HepG2 (cell line): ENCODE data around the gene ZNF548. TPM values are rescaled to one million over a fixed set of nuclear protein-coding genes. Genes with fewer than 3 reads are reported as not detected.

ENCODE experiments used
- ATAC-seq: fragments of 200-7000 bp; cut with Tn5 transposase; 3 replicates; pipeline ENCODE4 v1.9.1; 2020; ENCODE audit warnings: mild to moderate bottlenecking, moderate library complexity
- BruUV-seq: library from RNA; stranded (reverse); fragments of 400-500 nt; replicated peaks from 2 replicates; lab custom pipeline; 2021; lab: Mats Ljungman, UMichigan
- CTCF ChIA-PET: fragments of 300-600 bp; formaldehyde crosslinking; extraction: SDS; loops from one replicate; lab custom pipeline; 2021; ENCODE audit warnings: low total read pairs, inconsistent platforms, low intra/inter-chr PET ratio; lab: Yijun Ruan, JAX
- POLR2A ChIA-PET: fragments of 350-600 bp; sonication (Branson Sonifier 250); formaldehyde crosslinking; loops from one replicate; lab custom pipeline; 2020; ENCODE audit warnings: antibody characterized with exemption, inconsistent platforms; lab: Yijun Ruan, JAX
- DNase-seq: peaks from one replicate; pipeline ENCODE4 v3.0.0-alpha.2; 2015; ENCODE audit warnings: low spot score
- FAIRE-seq: peaks from 3 replicates; lab custom pipeline; 2011; peaks lifted over from hg19 to GRCh38; lab: Jason Lieb, UNC
- H2AFZ ChIP-seq: one replicate; pipeline ENCODE4 v1.6.1; 2011; ENCODE audit warnings: low read length, inconsistent platforms
- H3K27ac ChIP-seq: fragments of 300-600 bp; 3 replicates; pipeline ENCODE4 v1.8.0; 2011; ENCODE audit warnings: mixed run types, mild to moderate bottlenecking, mixed read lengths, low read length, inconsistent platforms; ENCODE audit not compliant: insufficient read depth; ENCODE audit errors: extremely low read length
- H3K27me3 ChIP-seq, 2 experiments: fragments of 200-600 bp in 1 of 2; 2 replicates in 1 of 2; 3 replicates in 1 of 2; pipeline versions ENCODE4 v1.6.0 to v1.8.0; 2011; ENCODE audit warnings: low read length in 2 of 2, mild to moderate bottlenecking in 2 of 2, moderate library complexity in 2 of 2, inconsistent platforms in 1 of 2; ENCODE audit not compliant: insufficient read depth in 2 of 2, control insufficient read depth in 1 of 2
- H3K36me3 ChIP-seq, 2 experiments: fragments of 200-600 bp in 1 of 2; replicated peaks in 1 of 2; 2 replicates in 1 of 2; 3 replicates in 1 of 2; pipeline versions ENCODE4 v1.5.1 to v1.8.0; 2011; ENCODE audit warnings: low read length in 2 of 2, inconsistent platforms in 1 of 2; ENCODE audit not compliant: insufficient read depth in 2 of 2, control insufficient read depth in 1 of 2
- H3K4me1 ChIP-seq: 2 replicates; pipeline ENCODE4 v1.5.1; 2012; ENCODE audit warnings: low read length, inconsistent platforms; ENCODE audit not compliant: insufficient read depth
- H3K4me2 ChIP-seq: 2 replicates; pipeline ENCODE4 v1.6.0; 2011; ENCODE audit warnings: low read depth, low read length, inconsistent platforms
- H3K4me3 ChIP-seq, 3 experiments: fragments of 200-600 bp in 1 of 3; sonication (generic), shearing (Covaris generic) in 1 of 3; replicated peaks in 1 of 3; 2 replicates each; pipeline ENCODE4 v1.5.1; 2011 to 2016; ENCODE audit warnings: low read length in 3 of 3, inconsistent platforms in 2 of 3, low read depth in 2 of 3, mild to moderate bottlenecking in 2 of 3, control low read depth in 1 of 3, mixed read lengths in 1 of 3; ENCODE audit not compliant: insufficient read depth in 1 of 3
- H3K79me2 ChIP-seq: one replicate; pipeline ENCODE4 v1.6.1; 2011; ENCODE audit warnings: low read length, inconsistent platforms; ENCODE audit not compliant: insufficient read depth
- H3K9ac ChIP-seq: 2 replicates; pipeline ENCODE4 v1.6.0; 2011; ENCODE audit warnings: mild to moderate bottlenecking, low read depth, low read length, inconsistent platforms; ENCODE audit not compliant: insufficient read depth
- H3K9me3 ChIP-seq: 2 replicates; pipeline ENCODE4 v1.5.1; 2012; ENCODE audit warnings: mild to moderate bottlenecking, low read length
- H4K20me1 ChIP-seq: 2 replicates; pipeline ENCODE4 v1.6.0; 2011; ENCODE audit warnings: inconsistent platforms, mild to moderate bottlenecking, low read length, moderate library complexity; ENCODE audit not compliant: insufficient read depth
- ARNTL ChIP-seq: sonication (generic); formaldehyde crosslinking; IDR thresholded peaks from 2 replicates; pipeline ENCODE4 v1.4.0; 2020; ENCODE audit warnings: mild to moderate bottlenecking, missing genetic modification reagents
- DMAP1 ChIP-seq: IDR thresholded peaks from 2 replicates; pipeline ENCODE4 v1.6.1; 2016
- GATA4 ChIP-seq: sonication (generic); IDR thresholded peaks from 2 replicates; pipeline ENCODE4 v1.6.1; 2016; ENCODE audit warnings: antibody characterized with exemption, low read depth, borderline replicate concordance
- GMEB1 ChIP-seq: sonication (generic); formaldehyde crosslinking; IDR thresholded peaks from 2 replicates; pipeline ENCODE4 v1.5.1; 2020; ENCODE audit warnings: missing genetic modification reagents, mild to moderate bottlenecking, borderline replicate concordance
- NCOR1 ChIP-seq: fragments of 200-600 bp; sonication (generic); IDR thresholded peaks from 2 replicates; pipeline ENCODE4 v1.7.0; 2017; ENCODE audit warnings: antibody characterized with exemption, low read length, borderline replicate concordance
- ZNF253 ChIP-seq: sonication (generic); formaldehyde crosslinking; IDR thresholded peaks from 2 replicates; pipeline ENCODE4 v1.8.0; 2022; ENCODE audit warnings: mild to moderate bottlenecking, missing genetic modification reagents, borderline replicate concordance
- ZNF264 ChIP-seq: sonication (generic); formaldehyde crosslinking; IDR thresholded peaks from 2 replicates; pipeline ENCODE4 v1.4.0; 2020; ENCODE audit warnings: missing genetic modification reagents
- ZNF3 ChIP-seq: IDR thresholded peaks from 2 replicates; pipeline ENCODE4 v1.7.0; 2017; ENCODE audit warnings: inconsistent platforms
- ZNF546 ChIP-seq: sonication (generic); formaldehyde crosslinking; conservative IDR thresholded peaks from 2 replicates; pipeline ENCODE4 v1.8.1; 2023; ENCODE audit warnings: mild to moderate bottlenecking, missing genetic modification reagents
- ZNF567 ChIP-seq: sonication (generic); formaldehyde crosslinking; IDR thresholded peaks from 2 replicates; pipeline ENCODE4 v1.8.1; 2023; ENCODE audit warnings: mild to moderate bottlenecking, missing genetic modification reagents, borderline replicate concordance
- ZNF644 ChIP-seq: IDR thresholded peaks from 2 replicates; pipeline ENCODE4 v1.6.1; 2016; ENCODE audit warnings: low read depth
- ZNF710 ChIP-seq: sonication (generic); formaldehyde crosslinking; IDR thresholded peaks from 2 replicates; pipeline ENCODE4 v1.5.0; 2020; ENCODE audit warnings: mild to moderate bottlenecking, missing genetic modification reagents, borderline replicate concordance
- ZNF746 ChIP-seq: sonication (generic); formaldehyde crosslinking; IDR thresholded peaks from 2 replicates; pipeline ENCODE4 v1.8.0; 2022; ENCODE audit warnings: mild to moderate bottlenecking, missing genetic modification reagents
- WGBS: methylation state at CpG from one replicate; pipeline ENCODE4 v1.1.6; 2017; ENCODE audit warnings: low lambda C conversion rate; 5-methylcytosine and 5-hydroxymethylcytosine counted together
- in situ Hi-C: cut with HindIII; loops from 2 replicates; pipeline ENCODE4 v1.10.0; 2017; ENCODE audit warnings: low pct_unique_long_range_greater_than_20kb; ENCODE audit not compliant: extremely low pct_ligation_motif_present
- intact Hi-C: fragments of 100-400 bp; cut with micrococcal nuclease; formaldehyde crosslinking; loops from one replicate; pipeline ENCODE4 v1.10.0; 2022; ENCODE audit not compliant: unreplicated experiment
- polyA plus RNA-seq, 8 experiments: library from polyadenylated mRNA; depleted of rRNA in 3 of 8; stranded (reverse) in 7 of 8; unstranded in 1 of 8; fragments of >200 nt; fragmentation: Illumina TruSeq in 4 of 8; extraction: Trizol in 4 of 8; gene quantifications; 2 replicates each; pipeline versions ENCODE4 v1.2.1 to v1.2.3, GENCODE V29; 2011 to 2016; ENCODE audit warnings: low read depth in 4 of 8, missing spikeins in 1 of 8, mixed read lengths in 1 of 8; ENCODE audit not compliant: insufficient read depth in 1 of 8
- total RNA-seq, 5 experiments: library from RNA; depleted of rRNA; stranded (reverse); fragments of >200 nt; fragmentation: Illumina TruSeq; extraction: Trizol; gene quantifications; 2 replicates each; pipeline ENCODE4 v1.2.3, GENCODE V29; 2016; ENCODE audit warnings: low read depth in 1 of 5
- TF ChIP-seq, protein P1 (sequence below): sonication (generic); formaldehyde crosslinking; IDR thresholded peaks from 2 replicates; pipeline ENCODE4 v1.4.0; 2020; ENCODE audit warnings: missing genetic modification reagents

The ZNF548 gene
- total and polyA plus RNA-seq, 2 of the 13 experiments (the other 11 are each of a cell fraction or from before 2014, with no cell fraction given), result 19.6 to 24.9 TPM

DNA sequence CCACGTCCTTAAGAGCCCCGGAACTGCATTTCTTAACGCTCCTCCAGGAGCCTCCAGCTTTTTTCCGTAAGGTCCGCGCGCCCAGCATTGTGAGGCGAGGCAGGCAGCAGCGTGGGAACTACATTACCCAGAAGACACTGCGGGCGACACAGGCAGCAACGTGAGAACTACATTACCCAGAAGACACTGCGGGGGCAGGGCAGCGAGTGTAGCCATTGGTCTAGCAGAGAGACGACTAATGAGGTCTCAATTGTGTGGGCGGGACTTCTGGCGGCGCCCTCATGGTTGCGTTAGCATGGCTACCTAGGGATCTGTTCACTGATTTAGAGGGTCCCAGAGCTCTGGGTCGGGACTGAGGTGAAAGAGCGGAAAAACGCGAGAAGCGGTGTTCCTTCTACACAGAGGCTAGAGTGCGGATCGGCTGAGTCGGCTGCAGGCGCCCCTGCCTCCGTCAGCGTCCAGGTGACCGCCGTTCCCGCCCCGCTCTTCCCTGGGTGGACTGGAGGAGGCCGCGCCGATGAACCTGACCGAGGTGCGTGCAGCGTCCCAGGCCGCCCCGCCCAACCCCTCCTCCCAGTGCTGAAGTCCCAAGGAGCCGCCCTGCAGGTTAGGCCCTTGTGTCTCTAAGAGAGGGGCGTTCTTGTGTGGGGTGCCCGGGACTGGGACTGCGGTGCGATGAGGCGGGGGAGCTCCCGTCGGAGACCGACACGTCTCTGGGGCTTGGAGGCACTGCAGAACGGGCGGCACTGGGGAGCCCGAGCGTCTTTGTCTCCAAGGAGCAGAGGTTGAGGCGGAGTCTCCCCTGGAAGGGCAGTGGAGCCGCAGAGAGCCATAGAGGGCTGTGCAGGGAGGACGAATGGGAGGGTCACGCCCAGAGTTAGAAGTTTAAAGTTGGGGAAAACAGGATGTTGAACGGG lies 45.7 kb downstream of the ZNF548 start, which contains the start of gene ZNF749:
ZNF749 (plus strand) TSS at position 264 of the 917 bp plus-strand sequence; CDS start at position 518, 254 bp downstream.
- Histone ChIP-seq H3K36me3 (peaks cover 4 to 10% of the 10 kb centered on the region in 2 experiments), H3K4me1 (peaks cover 22% of the 10 kb centered on the region), H3K79me2 (peaks cover 49% of the 10 kb centered on the region), H2AFZ (peak within 1 kb of the TSS; percentile 89), H3K9ac (peak within 1 kb of the TSS; percentile 80), H3K4me2 (peak within 1 kb of the TSS; percentile 87), H4K20me1 (peaks cover 4% of the 10 kb centered on the region; the same call in 1 of the 2 replicates), H3K27me3 (no peaks in the 10 kb centered on the region; a peak in 1 of 5 replicates), H3K9me3 (no peaks in the 10 kb centered on the region), H3K4me3 (peak within 1 kb of the TSS; percentile 83 to 98 (median 88)), H3K27ac (peak within 1 kb of the TSS; percentile 75)
- FAIRE-seq (peak; percentile 96), DNase-seq (peak; percentile 98), ATAC-seq (peak; percentile 96)
- TSS peak; percentile 71 for BruUV-seq
- CTCF ChIA-PET, result no interaction called here
- intact Hi-C loops, result loop anchor here (2.0 kb wide), 1 partner anchor 29 kb away; no protein-coding TSS in a partner anchor
- under 1% methylated on average over 42 of the region's 61 CpGs for WGBS
- POLR2A ChIA-PET, result interaction anchor here (0.5 to 2.0 kb wide), 11 partner anchors 15 to 595 kb away, joined by 3 to 9 read pairs (median 3); partner anchors contain the start of genes PEG3, ZIM2, ZNF304 and ZNF419
- in situ Hi-C loops, result no loop called here
- TF ChIP-seq DMAP1 (CRISPR knock-in tag) (peak; percentile 87), ZNF567 (CRISPR knock-in tag) (no peak; the same call in 1 of the 2 replicates), ZNF546 (CRISPR knock-in tag) (no peak), ZNF264 (0 out of 2 replicates have a peak, but pooled peaks have one; percentile 64), ZNF3 (CRISPR knock-in tag) (no peak), ZNF710 (CRISPR knock-in tag) (0 out of 2 replicates have a peak, but pooled peaks have one; percentile 53), GATA4 (no peak), ZNF746 (CRISPR knock-in tag) (no peak), GMEB1 (CRISPR knock-in tag) (peak; percentile 96), ZNF644 (CRISPR knock-in tag) (no peak), NCOR1 (peak; percentile 39; the same call in 1 of the 2 replicates), ZNF253 (CRISPR knock-in tag) (0 out of 2 replicates have a peak, but pooled peaks have one; percentile 12), ARNTL (CRISPR knock-in tag) (no peak; the same call in 1 of the 2 replicates)
- TF ChIP-seq, protein P1, sequence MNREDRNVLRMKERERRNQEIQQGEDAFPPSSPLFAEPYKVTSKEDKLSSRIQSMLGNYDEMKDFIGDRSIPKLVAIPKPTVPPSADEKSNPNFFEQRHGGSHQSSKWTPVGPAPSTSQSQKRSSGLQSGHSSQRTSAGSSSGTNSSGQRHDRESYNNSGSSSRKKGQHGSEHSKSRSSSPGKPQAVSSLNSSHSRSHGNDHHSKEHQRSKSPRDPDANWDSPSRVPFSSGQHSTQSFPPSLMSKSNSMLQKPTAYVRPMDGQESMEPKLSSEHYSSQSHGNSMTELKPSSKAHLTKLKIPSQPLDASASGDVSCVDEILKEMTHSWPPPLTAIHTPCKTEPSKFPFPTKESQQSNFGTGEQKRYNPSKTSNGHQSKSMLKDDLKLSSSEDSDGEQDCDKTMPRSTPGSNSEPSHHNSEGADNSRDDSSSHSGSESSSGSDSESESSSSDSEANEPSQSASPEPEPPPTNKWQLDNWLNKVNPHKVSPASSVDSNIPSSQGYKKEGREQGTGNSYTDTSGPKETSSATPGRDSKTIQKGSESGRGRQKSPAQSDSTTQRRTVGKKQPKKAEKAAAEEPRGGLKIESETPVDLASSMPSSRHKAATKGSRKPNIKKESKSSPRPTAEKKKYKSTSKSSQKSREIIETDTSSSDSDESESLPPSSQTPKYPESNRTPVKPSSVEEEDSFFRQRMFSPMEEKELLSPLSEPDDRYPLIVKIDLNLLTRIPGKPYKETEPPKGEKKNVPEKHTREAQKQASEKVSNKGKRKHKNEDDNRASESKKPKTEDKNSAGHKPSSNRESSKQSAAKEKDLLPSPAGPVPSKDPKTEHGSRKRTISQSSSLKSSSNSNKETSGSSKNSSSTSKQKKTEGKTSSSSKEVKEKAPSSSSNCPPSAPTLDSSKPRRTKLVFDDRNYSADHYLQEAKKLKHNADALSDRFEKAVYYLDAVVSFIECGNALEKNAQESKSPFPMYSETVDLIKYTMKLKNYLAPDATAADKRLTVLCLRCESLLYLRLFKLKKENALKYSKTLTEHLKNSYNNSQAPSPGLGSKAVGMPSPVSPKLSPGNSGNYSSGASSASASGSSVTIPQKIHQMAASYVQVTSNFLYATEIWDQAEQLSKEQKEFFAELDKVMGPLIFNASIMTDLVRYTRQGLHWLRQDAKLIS (CRISPR knock-in tag), result no peak
